ENCODE data around the gene ULK1. TPM values are rescaled to one million over a fixed set of nuclear protein-coding genes. Genes with fewer than 3 reads are reported as not detected.
A peak's percentile ranks its signal among the peaks of the same experiment; 100 is the strongest.

The ULK1 gene
- total RNA-seq, 1 donor from 2014 or later = 4.9 TPM

GRCh38 chr12:131893605-131894312, 663 bp upstream of the ULK1 start:
- H3K4me2 ChIP-seq = peak overlapping the region; percentile 24
- H3K27ac Mint-ChIP-seq = no peak overlapping the region
- no peak for TF ChIP-seq EZH2phosphoT487 (IDR thresholded peaks at IDR 0.05)

DNA sequence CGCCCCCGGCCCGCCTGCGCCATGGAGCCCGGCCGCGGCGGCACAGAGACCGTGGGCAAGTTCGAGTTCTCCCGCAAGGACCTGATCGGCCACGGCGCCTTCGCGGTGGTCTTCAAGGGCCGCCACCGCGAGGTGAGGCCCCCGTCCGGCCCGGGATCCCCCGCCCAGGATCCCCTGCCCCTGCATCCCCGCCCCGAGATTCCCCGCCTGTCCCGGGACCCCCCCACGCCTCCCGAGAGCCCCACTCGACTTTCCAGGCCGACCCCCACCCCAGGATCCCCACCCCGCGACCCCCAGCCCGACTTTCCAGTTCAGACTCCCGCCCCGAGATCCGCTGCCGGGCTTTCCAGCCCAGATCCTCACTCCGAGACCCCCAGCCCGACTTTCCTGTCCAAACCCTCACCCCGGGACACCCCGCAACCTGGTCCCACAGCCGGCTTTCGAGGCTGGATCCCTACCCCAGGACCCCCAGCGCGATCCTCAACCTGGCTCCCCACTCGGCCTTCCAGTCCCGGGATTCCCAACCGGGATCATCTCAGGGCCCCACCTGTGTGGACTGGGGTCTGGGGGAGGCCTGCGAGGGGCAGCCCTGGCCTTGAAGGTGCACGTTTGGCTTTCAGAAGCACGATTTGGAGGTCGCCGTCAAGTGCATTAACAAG, 688 bp downstream of the ULK1 start:
- Mint-ChIP-seq H3K4me1 (peaks cover 13% of the 10 kb centered on the region), H3K27ac (no peak overlapping the region), H3K27me3 (ENCODE audit: insufficient read depth, low read depth) (peaks cover 9% of the 10 kb centered on the region), H3K36me3 (peaks cover 1% of the 10 kb centered on the region), H3K9me3 (no peaks in the 10 kb centered on the region), H3K4me3 (peak overlapping the region; percentile 87)
- Histone ChIP-seq H3K36me3 (no peaks in the 10 kb centered on the region), H4K20me1 (ENCODE audit: low read depth) (peaks cover 44% of the 10 kb centered on the region), H3K4me1 (peaks cover 9% of the 10 kb centered on the region), H3K79me2 (ENCODE audit: low read depth) (peaks cover 43% of the 10 kb centered on the region), H3K27ac (no peak overlapping the region), H2AFZ (replicated peaks) (no peak overlapping the region), H3K4me3 (peak overlapping the region; percentile 66), H3F3A (ENCODE audit: low read depth) (peaks cover 8% of the 10 kb centered on the region), H3K9ac (peak overlapping the region; percentile 68), H3K27me3 (no peaks in the 10 kb centered on the region), H3K9me3 (ENCODE audit: low read depth) (no peaks in the 10 kb centered on the region), H3K4me2 (peak overlapping the region; percentile 99)
- DNase-seq (ENCODE audit: low spot score) = peak; percentile 44
- TF ChIP-seq, protein P1, sequence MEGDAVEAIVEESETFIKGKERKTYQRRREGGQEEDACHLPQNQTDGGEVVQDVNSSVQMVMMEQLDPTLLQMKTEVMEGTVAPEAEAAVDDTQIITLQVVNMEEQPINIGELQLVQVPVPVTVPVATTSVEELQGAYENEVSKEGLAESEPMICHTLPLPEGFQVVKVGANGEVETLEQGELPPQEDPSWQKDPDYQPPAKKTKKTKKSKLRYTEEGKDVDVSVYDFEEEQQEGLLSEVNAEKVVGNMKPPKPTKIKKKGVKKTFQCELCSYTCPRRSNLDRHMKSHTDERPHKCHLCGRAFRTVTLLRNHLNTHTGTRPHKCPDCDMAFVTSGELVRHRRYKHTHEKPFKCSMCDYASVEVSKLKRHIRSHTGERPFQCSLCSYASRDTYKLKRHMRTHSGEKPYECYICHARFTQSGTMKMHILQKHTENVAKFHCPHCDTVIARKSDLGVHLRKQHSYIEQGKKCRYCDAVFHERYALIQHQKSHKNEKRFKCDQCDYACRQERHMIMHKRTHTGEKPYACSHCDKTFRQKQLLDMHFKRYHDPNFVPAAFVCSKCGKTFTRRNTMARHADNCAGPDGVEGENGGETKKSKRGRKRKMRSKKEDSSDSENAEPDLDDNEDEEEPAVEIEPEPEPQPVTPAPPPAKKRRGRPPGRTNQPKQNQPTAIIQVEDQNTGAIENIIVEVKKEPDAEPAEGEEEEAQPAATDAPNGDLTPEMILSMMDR (IDR thresholded peaks at IDR 0.05) = no peak
- no peak for TF ChIP-seq EZH2phosphoT487 (IDR thresholded peaks at IDR 0.05)
- TF ChIP-seq EZH2 (IDR thresholded peaks at IDR 0.05) = no peak

More at GRCh38 chr12:131893605-131894312, 663 bp upstream of the ULK1 start:
- DNase-seq (ENCODE audit: low spot score) = no peak
- Mint-ChIP-seq H3K36me3 (no peaks in the 10 kb centered on the region), H3K4me3 (peak overlapping the region; percentile 71), H3K9me3 (no peaks in the 10 kb centered on the region), H3K27me3 (ENCODE audit: insufficient read depth, low read depth) (peaks cover 11% of the 10 kb centered on the region), H3K4me1 (peaks cover 15% of the 10 kb centered on the region)
- Histone ChIP-seq H3K4me3 (no peak overlapping the region), H3K27ac (no peak overlapping the region), H3K79me2 (ENCODE audit: low read depth) (peaks cover 33% of the 10 kb centered on the region), H3K9ac (no peak overlapping the region), H3K9me3 (ENCODE audit: low read depth) (no peaks in the 10 kb centered on the region), H3F3A (ENCODE audit: low read depth) (peaks cover 8% of the 10 kb centered on the region), H3K4me1 (peaks cover 9% of the 10 kb centered on the region), H3K27me3 (no peaks in the 10 kb centered on the region), H4K20me1 (ENCODE audit: low read depth) (peaks cover 36% of the 10 kb centered on the region), H2AFZ (replicated peaks) (no peak overlapping the region), H3K36me3 (no peaks in the 10 kb centered on the region)

GRCh38 chr12:131895640-131896079, 1.2 kb downstream of the ULK1 start:
- no peak overlapping the region for H2AFZ ChIP-seq (replicated peaks)

More at GRCh38 chr12:131895640-131896079, 1.2 kb downstream of the ULK1 start:
- DNase-seq (ENCODE audit: low spot score) = peak; percentile 11
- H3K4me1 Mint-ChIP-seq = peaks cover 13% of the 10 kb centered on the region
- Histone ChIP-seq H3K4me1 (peaks cover 9% of the 10 kb centered on the region), H4K20me1 (ENCODE audit: low read depth) (peaks cover 50% of the 10 kb centered on the region), H3K27ac (no peak overlapping the region), H3K4me3 (peak overlapping the region; percentile 66), H3K9me3 (ENCODE audit: low read depth) (no peaks in the 10 kb centered on the region), H3K9ac (peak overlapping the region; percentile 68), H3K27me3 (no peaks in the 10 kb centered on the region), H3F3A (ENCODE audit: low read depth) (peaks cover 8% of the 10 kb centered on the region), H3K79me2 (ENCODE audit: low read depth) (peaks cover 44% of the 10 kb centered on the region), H3K4me2 (peak overlapping the region; percentile 99), H3K36me3 (no peaks in the 10 kb centered on the region)
- no peaks in the 10 kb centered on the region for H3K9me3 Mint-ChIP-seq
- peaks cover 9% of the 10 kb centered on the region for H3K27me3 Mint-ChIP-seq (ENCODE audit: insufficient read depth, low read depth)
- TF ChIP-seq EZH2phosphoT487 (IDR thresholded peaks at IDR 0.05) = no peak
- no peak for TF ChIP-seq EZH2 (IDR thresholded peaks at IDR 0.05)
- TF ChIP-seq, protein P1 (IDR thresholded peaks at IDR 0.05) = no peak
- peaks cover 2% of the 10 kb centered on the region for H3K36me3 Mint-ChIP-seq
- H3K4me3 Mint-ChIP-seq = peak overlapping the region; percentile 87
- no peak overlapping the region for H3K27ac Mint-ChIP-seq
